SK-N-SH treated with all-trans-retinoic acid at 6 μM for 48 hours (cell line): Measurements from ENCODE around the gene ULK1.

ENCODE experiments used
- ARNTL ChIP-seq: fragments of 450-650 bp; formaldehyde crosslinking; IDR thresholded peaks from 2 replicates; pipeline ENCODE4 v1.5.0; 2020; ENCODE audit warnings: low read depth, mild to moderate bottlenecking, moderate library complexity, borderline replicate concordance
- BACH2 ChIP-seq: fragments of 250-450 bp; sonication (Bioruptor Pico); IDR thresholded peaks from 2 replicates; pipeline ENCODE4 v1.9.0; 2021; ENCODE audit warnings: mild to moderate bottlenecking, borderline replicate concordance
- CREB5 ChIP-seq: fragments of 250-450 bp; sonication (Bioruptor Pico); IDR thresholded peaks from 2 replicates; pipeline ENCODE4 v1.5.1; 2020; ENCODE audit warnings: low read depth, mild to moderate bottlenecking, moderate library complexity
- CSRNP3 ChIP-seq: fragments of 250-450 bp; sonication (Bioruptor Pico); IDR thresholded peaks from 2 replicates; pipeline ENCODE4 v1.5.1; 2021; ENCODE audit warnings: mild to moderate bottlenecking, moderate library complexity
- ESRRG ChIP-seq: fragments of 250-450 bp; sonication (Bioruptor Pico); IDR thresholded peaks from 2 replicates; pipeline ENCODE4 v1.6.1; 2021; ENCODE audit warnings: mild to moderate bottlenecking
- GLIS3 ChIP-seq: fragments of 250-450 bp; sonication (Bioruptor Pico); IDR thresholded peaks from 2 replicates; pipeline ENCODE4 v1.5.0; 2020; ENCODE audit warnings: mild to moderate bottlenecking, moderate library complexity
- ISL1 ChIP-seq: fragments of 250-450 bp; sonication (Bioruptor Pico); IDR thresholded peaks from 2 replicates; pipeline ENCODE4 v2.1.2; 2022; ENCODE audit warnings: mild to moderate bottlenecking, moderate library complexity
- PATZ1 ChIP-seq: fragments of 250-450 bp; sonication (Bioruptor Pico); IDR thresholded peaks from 2 replicates; pipeline ENCODE4 v1.8.0; 2020; ENCODE audit warnings: mild to moderate bottlenecking, moderate library complexity, borderline replicate concordance
- RARB ChIP-seq: fragments of 250-450 bp; sonication (Bioruptor Pico); IDR thresholded peaks from 2 replicates; pipeline ENCODE4 v1.8.0; 2021; ENCODE audit warnings: mild to moderate bottlenecking, moderate library complexity
- ZC3H10 ChIP-seq: fragments of 250-450 bp; sonication (Bioruptor Pico); IDR thresholded peaks from 2 replicates; pipeline ENCODE4 v1.5.1; 2021; ENCODE audit warnings: mild to moderate bottlenecking, moderate library complexity
- ZFP3 ChIP-seq: fragments of 250-450 bp; sonication (Bioruptor Pico); IDR thresholded peaks from 2 replicates; pipeline ENCODE4 v1.5.0; 2020; ENCODE audit warnings: mild to moderate bottlenecking, moderate library complexity
- ZFP30 ChIP-seq: fragments of 450-650 bp; formaldehyde crosslinking; IDR thresholded peaks from 2 replicates; pipeline ENCODE4 v1.5.0; 2022; ENCODE audit warnings: mild to moderate bottlenecking, moderate library complexity
- ZNF8 ChIP-seq: fragments of 450-650 bp; formaldehyde crosslinking; IDR thresholded peaks from 2 replicates; pipeline ENCODE4 v1.5.0; 2020; ENCODE audit warnings: mild to moderate bottlenecking, moderate library complexity

- TF ChIP-seq GLIS3 (CRISPR knock-in tag) (no peak), CSRNP3 (CRISPR knock-in tag) (no peak), ESRRG (CRISPR knock-in tag) (no peak), ZC3H10 (CRISPR knock-in tag) (no peak), PATZ1 (no peak), ZNF8 (no peak), ISL1 (CRISPR knock-in tag) (no peak), BACH2 (CRISPR knock-in tag) (no peak), RARB (CRISPR knock-in tag) (no peak), CREB5 (CRISPR knock-in tag) (no peak), ZFP30 (CRISPR knock-in tag) (no peak), ARNTL (CRISPR knock-in tag) (no peak), ZFP3 (CRISPR knock-in tag) (no peak)
These were observed 19.2 kb downstream of the ULK1 start for GRCh38 chr12:131913666-131914065.
